Measurements from ENCODE around the gene CSF2. TPM values are rescaled to one million over a fixed set of nuclear protein-coding genes. Genes with fewer than 3 reads are reported as not detected.

The CSF2 gene
- polyA plus RNA-seq, 1 experiment, result not detected

GRCh38 chr5:132056610-132057497 is 16.7 kb upstream of the CSF2 start:
- DNase-seq (ENCODE audit: low read depth, low spot score), result no peak
- no peak overlapping the region for H3K27ac ChIP-seq (ENCODE audit: low read depth, low read length)
- ChIA-PET CTCF (no interaction called here), POLR2A (no interaction called here)
- H3K27me3 ChIP-seq (ENCODE audit: control insufficient read depth, insufficient read depth, low read length), result peaks cover 25% of the 10 kb centered on the region
- TF ChIP-seq CTCF (IDR thresholded peaks at IDR 0.05; ENCODE audit: low read depth, low read length), result no peak
- H3K4me3 ChIP-seq (ENCODE audit: low read depth, low read length), result no peak overlapping the region
- no peaks in the 10 kb centered on the region; the same call in 1 of the 2 replicates for H3K9me3 ChIP-seq (ENCODE audit: control insufficient read depth, insufficient read depth, low read length)

- CTCF ChIA-PET, result interaction anchor here (0.8 kb wide), 1 partner anchor 122 kb away, joined by 3 read pairs; no protein-coding TSS in a partner anchor
- no peak for TF ChIP-seq CTCF (IDR thresholded peaks at IDR 0.05; ENCODE audit: low read depth, low read length)
Measured at GRCh38 chr5:132057498-132058255, 15.9 kb upstream of the CSF2 start.

GRCh38 chr5:132058646-132059042 is 14.9 kb upstream of the CSF2 start:
- H3K27me3 ChIP-seq (ENCODE audit: control insufficient read depth, insufficient read depth, low read length), result peaks cover 20% of the 10 kb centered on the region
- ChIA-PET POLR2A (no interaction called here), CTCF (interaction anchor here (0.8 to 0.9 kb wide), 2 partner anchors 121 to 122 kb away, joined by 3 read pairs; no protein-coding TSS in a partner anchor)
- H3K9me3 ChIP-seq (ENCODE audit: control insufficient read depth, insufficient read depth, low read length), result no peaks in the 10 kb centered on the region; the same call in 1 of the 2 replicates
- TF ChIP-seq CTCF (IDR thresholded peaks at IDR 0.05; ENCODE audit: low read depth, low read length), result no peak
- DNase-seq (ENCODE audit: low read depth, low spot score), result no peak
- H3K4me3 ChIP-seq (ENCODE audit: low read depth, low read length), result no peak overlapping the region
- H3K27ac ChIP-seq (ENCODE audit: low read depth, low read length), result no peak overlapping the region

More at GRCh38 chr5:132057498-132058255, 15.9 kb upstream of the CSF2 start:
- no peak overlapping the region for H3K27ac ChIP-seq (ENCODE audit: low read depth, low read length)
- POLR2A ChIA-PET, result no interaction called here
- DNase-seq (ENCODE audit: low read depth, low spot score), result no peak
- peaks cover 20% of the 10 kb centered on the region for H3K27me3 ChIP-seq (ENCODE audit: control insufficient read depth, insufficient read depth, low read length)
- no peak overlapping the region for H3K4me3 ChIP-seq (ENCODE audit: low read depth, low read length)
- H3K9me3 ChIP-seq (ENCODE audit: control insufficient read depth, insufficient read depth, low read length), result no peaks in the 10 kb centered on the region; the same call in 1 of the 2 replicates

GRCh38 chr5:132059043-132059695 is 14.4 kb upstream of the CSF2 start:
- ChIA-PET CTCF (interaction anchor here (0.9 kb wide), 1 partner anchor 121 kb away, joined by 3 read pairs; no protein-coding TSS in a partner anchor), POLR2A (no interaction called here)
- Histone ChIP-seq H3K9me3 (ENCODE audit: control insufficient read depth, insufficient read depth, low read length) (no peaks in the 10 kb centered on the region; the same call in 1 of the 2 replicates), H3K27me3 (ENCODE audit: control insufficient read depth, insufficient read depth, low read length) (peaks cover 20% of the 10 kb centered on the region), H3K4me3 (ENCODE audit: low read depth, low read length) (no peak overlapping the region), H3K27ac (ENCODE audit: low read depth, low read length) (no peak overlapping the region)
- no peak for TF ChIP-seq CTCF (IDR thresholded peaks at IDR 0.05; ENCODE audit: low read depth, low read length)
- DNase-seq (ENCODE audit: low read depth, low spot score), result no peak
